ENCODE measurements around the gene MASP1. TPM values are rescaled to one million over a fixed set of nuclear protein-coding genes. Genes with fewer than 3 reads are reported as not detected.

Gene MASP1
- polyA plus RNA-seq, 1 donor from 2014 or later: 0.19 TPM

DNA sequence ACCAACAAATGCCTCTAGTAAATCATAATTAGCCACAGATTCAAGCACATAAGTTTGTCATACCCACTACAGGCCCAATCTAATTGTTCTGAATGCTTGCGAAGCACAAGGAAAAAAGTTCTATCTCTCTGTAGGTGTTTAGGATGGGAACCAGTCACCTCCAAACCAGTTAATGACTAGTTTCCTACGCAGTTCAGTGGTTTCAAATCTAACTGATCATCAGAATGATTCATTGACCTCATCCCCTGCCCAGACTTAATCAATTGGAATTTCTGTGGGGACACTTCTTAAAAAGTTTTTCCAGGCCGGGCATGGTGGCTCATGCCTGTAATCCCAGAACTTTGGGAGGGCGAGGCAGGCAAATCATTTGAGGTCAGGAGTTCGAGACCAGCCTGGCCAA, 24.3 kb upstream of the MASP1 start:
- Histone ChIP-seq H3K9me2 (ENCODE audit: insufficient read depth, low read length) (no peaks in the 10 kb centered on the region), H3K4me2 (ENCODE audit: low read length) (no peak overlapping the region), H3K36me3 (ENCODE audit: insufficient read depth, low read length) (no peaks in the 10 kb centered on the region), H3K79me2 (replicated peaks; ENCODE audit: insufficient read depth, low read length) (no peaks in the 10 kb centered on the region), H4K20me1 (ENCODE audit: insufficient read depth) (no peaks in the 10 kb centered on the region), H3K9me3 (ENCODE audit: low read length) (no peaks in the 10 kb centered on the region), H3K9ac (ENCODE audit: low read length) (no peak overlapping the region), H2AFZ (ENCODE audit: low read depth, low read length) (no peak overlapping the region), H3K4me3 (ENCODE audit: low read length) (no peak overlapping the region), H3F3A (ENCODE audit: insufficient read depth, low read length, poor library complexity, severe bottlenecking) (no peaks in the 10 kb centered on the region), H3K27me3 (ENCODE audit: insufficient read depth, low read depth, low read length) (no peaks in the 10 kb centered on the region), H3K27ac (ENCODE audit: low read length) (no peak overlapping the region)
- TF ChIP-seq EZH2 (IDR thresholded peaks at IDR 0.05; ENCODE audit: borderline replicate concordance, insufficient read depth, low read length, poor library complexity, severe bottlenecking) (no peak), MXI1 (conservative IDR thresholded peaks at IDR 0.05; ENCODE audit: poor library complexity, severe bottlenecking) (no peak), POLR2AphosphoS5 (IDR thresholded peaks at IDR 0.05) (no peak), SMC3 (conservative IDR thresholded peaks at IDR 0.05; ENCODE audit: poor library complexity) (no peak), TAF1 (IDR thresholded peaks at IDR 0.05; ENCODE audit: low read depth) (no peak)
- TF ChIP-seq, protein P1, sequence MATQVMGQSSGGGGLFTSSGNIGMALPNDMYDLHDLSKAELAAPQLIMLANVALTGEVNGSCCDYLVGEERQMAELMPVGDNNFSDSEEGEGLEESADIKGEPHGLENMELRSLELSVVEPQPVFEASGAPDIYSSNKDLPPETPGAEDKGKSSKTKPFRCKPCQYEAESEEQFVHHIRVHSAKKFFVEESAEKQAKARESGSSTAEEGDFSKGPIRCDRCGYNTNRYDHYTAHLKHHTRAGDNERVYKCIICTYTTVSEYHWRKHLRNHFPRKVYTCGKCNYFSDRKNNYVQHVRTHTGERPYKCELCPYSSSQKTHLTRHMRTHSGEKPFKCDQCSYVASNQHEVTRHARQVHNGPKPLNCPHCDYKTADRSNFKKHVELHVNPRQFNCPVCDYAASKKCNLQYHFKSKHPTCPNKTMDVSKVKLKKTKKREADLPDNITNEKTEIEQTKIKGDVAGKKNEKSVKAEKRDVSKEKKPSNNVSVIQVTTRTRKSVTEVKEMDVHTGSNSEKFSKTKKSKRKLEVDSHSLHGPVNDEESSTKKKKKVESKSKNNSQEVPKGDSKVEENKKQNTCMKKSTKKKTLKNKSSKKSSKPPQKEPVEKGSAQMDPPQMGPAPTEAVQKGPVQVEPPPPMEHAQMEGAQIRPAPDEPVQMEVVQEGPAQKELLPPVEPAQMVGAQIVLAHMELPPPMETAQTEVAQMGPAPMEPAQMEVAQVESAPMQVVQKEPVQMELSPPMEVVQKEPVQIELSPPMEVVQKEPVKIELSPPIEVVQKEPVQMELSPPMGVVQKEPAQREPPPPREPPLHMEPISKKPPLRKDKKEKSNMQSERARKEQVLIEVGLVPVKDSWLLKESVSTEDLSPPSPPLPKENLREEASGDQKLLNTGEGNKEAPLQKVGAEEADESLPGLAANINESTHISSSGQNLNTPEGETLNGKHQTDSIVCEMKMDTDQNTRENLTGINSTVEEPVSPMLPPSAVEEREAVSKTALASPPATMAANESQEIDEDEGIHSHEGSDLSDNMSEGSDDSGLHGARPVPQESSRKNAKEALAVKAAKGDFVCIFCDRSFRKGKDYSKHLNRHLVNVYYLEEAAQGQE (IDR thresholded peaks at IDR 0.05; ENCODE audit: borderline replicate concordance): no peak
- TF ChIP-seq, protein P2, sequence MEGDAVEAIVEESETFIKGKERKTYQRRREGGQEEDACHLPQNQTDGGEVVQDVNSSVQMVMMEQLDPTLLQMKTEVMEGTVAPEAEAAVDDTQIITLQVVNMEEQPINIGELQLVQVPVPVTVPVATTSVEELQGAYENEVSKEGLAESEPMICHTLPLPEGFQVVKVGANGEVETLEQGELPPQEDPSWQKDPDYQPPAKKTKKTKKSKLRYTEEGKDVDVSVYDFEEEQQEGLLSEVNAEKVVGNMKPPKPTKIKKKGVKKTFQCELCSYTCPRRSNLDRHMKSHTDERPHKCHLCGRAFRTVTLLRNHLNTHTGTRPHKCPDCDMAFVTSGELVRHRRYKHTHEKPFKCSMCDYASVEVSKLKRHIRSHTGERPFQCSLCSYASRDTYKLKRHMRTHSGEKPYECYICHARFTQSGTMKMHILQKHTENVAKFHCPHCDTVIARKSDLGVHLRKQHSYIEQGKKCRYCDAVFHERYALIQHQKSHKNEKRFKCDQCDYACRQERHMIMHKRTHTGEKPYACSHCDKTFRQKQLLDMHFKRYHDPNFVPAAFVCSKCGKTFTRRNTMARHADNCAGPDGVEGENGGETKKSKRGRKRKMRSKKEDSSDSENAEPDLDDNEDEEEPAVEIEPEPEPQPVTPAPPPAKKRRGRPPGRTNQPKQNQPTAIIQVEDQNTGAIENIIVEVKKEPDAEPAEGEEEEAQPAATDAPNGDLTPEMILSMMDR (IDR thresholded peaks at IDR 0.05; ENCODE audit: poor library complexity, severe bottlenecking): no peak

DNA sequence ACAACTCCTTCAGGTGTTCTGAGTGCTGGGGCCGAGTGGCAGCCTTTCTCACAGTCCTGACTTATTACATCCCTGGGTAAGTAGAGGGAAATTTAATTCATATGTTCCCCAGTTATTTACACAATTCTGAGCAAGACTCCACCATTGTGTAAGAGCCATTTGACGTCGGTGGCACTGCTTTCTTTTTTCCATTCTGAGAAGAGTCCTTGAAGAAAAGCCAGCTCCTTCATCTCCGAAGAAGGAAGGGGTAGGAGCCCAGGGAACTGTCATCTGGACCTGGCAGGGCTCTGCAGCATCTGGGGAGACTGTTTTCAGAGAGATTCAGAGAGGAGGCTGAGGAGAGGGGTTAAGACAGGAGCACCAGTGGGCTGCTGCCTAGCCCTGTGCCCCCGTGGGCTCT, 22.6 kb upstream of the MASP1 start:
- H3K9me3 ChIP-seq (ENCODE audit: low read length): no peaks in the 10 kb centered on the region
- no peaks in the 10 kb centered on the region for H4K20me1 ChIP-seq (ENCODE audit: insufficient read depth)
- no peak for TF ChIP-seq MXI1 (conservative IDR thresholded peaks at IDR 0.05; ENCODE audit: poor library complexity, severe bottlenecking)
- TF ChIP-seq, protein P1 (IDR thresholded peaks at IDR 0.05; ENCODE audit: borderline replicate concordance): no peak
- no peak for TF ChIP-seq TAF1 (IDR thresholded peaks at IDR 0.05; ENCODE audit: low read depth)
- TF ChIP-seq POLR2AphosphoS5 (IDR thresholded peaks at IDR 0.05): no peak
- TF ChIP-seq EZH2 (IDR thresholded peaks at IDR 0.05; ENCODE audit: borderline replicate concordance, insufficient read depth, low read length, poor library complexity, severe bottlenecking): no peak
- no peak for TF ChIP-seq SMC3 (conservative IDR thresholded peaks at IDR 0.05; ENCODE audit: poor library complexity)
- TF ChIP-seq EP300 (conservative IDR thresholded peaks at IDR 0.05; ENCODE audit: poor library complexity, severe bottlenecking): no peak
- TF ChIP-seq, protein P2 (IDR thresholded peaks at IDR 0.05; ENCODE audit: poor library complexity, severe bottlenecking): no peak
- TF ChIP-seq RAD21 (conservative IDR thresholded peaks at IDR 0.05): no peak
- H2AFZ ChIP-seq (ENCODE audit: low read depth, low read length): no peak overlapping the region
- no peaks in the 10 kb centered on the region for H3K9me2 ChIP-seq (ENCODE audit: insufficient read depth, low read length)
- no peaks in the 10 kb centered on the region for H3K79me2 ChIP-seq (replicated peaks; ENCODE audit: insufficient read depth, low read length)
- no peaks in the 10 kb centered on the region for H3K36me3 ChIP-seq (ENCODE audit: insufficient read depth, low read length)
- no peak overlapping the region for H3K27ac ChIP-seq (ENCODE audit: low read length)
- no peak overlapping the region for H3K4me3 ChIP-seq (ENCODE audit: low read length)
- no peak overlapping the region for H3K9ac ChIP-seq (ENCODE audit: low read length)
- H3K4me2 ChIP-seq (ENCODE audit: low read length): no peak overlapping the region
- no peaks in the 10 kb centered on the region for H3K27me3 ChIP-seq (ENCODE audit: insufficient read depth, low read depth, low read length)
- H3F3A ChIP-seq (ENCODE audit: insufficient read depth, low read length, poor library complexity, severe bottlenecking): no peaks in the 10 kb centered on the region

Data from neural cell (in vitro differentiated cells).